ENCODE data around the gene BBS9.
A peak's percentile ranks its signal among the peaks of the same experiment; 100 is the strongest.
"Not testable (repeated sequence)": the region's sequence is repeated elsewhere in the genome, so short reads cannot be mapped to it uniquely, and the experiment has no call there.

The BBS9 gene

DNA sequence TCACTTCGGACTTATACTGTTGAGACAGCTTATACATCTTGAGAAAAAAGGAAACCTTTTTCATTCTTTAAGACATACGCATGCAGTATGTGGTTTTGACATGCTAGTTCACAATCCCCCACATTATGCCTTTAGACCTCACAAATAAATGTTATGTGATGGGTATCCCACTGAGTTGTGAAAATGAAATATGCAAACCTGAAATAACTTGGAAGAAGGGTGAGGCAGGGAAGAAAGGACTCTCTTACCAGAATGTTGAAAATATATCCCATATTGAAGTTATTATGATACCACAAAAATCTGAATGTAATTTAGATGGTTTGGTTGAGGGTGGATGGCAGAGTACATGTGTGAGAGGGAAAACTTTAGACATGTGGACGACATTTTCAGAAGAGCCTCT is 379.8 kb downstream of the BBS9 start:
- DNase-seq = no peak

DNA sequence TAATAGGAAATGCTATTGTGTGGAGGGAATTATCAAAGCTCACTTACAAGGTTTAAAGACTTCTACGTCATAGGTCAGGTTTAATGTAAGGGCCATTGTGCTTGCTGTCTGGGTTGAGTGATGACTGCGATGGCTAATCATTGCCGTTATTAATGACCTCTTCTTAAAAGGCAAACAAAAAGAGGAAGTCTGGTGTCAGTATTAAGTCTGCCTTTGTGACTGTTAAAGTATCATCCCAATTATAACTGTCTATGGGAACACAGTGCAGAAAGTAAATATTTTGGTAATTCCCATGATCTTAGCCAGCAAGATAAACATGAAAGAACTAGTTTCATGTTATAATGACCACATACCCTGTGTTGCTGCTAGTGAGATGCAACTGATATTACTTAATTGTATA is 382.4 kb downstream of the BBS9 start:
- no peak for DNase-seq

DNA sequence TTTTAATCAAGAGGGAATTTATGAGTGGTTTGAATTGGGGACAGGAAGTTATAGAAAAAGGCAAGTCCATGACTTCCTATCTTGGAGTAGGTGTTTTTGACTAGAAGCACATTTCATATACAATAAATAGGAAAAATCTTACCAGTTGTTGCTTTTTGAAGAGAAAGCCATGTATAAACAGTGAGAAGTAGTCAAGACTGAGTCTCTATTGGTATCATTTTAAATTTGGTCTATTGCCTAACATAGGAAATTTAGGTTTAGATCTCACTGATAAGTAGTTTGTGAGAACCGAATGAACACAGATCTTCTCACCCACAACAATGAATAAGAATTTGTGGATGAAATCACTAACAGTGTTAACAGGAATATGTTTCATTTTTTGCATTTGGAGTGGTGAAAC is 387.2 kb downstream of the BBS9 start:
- DNase-seq = no peak

DNA sequence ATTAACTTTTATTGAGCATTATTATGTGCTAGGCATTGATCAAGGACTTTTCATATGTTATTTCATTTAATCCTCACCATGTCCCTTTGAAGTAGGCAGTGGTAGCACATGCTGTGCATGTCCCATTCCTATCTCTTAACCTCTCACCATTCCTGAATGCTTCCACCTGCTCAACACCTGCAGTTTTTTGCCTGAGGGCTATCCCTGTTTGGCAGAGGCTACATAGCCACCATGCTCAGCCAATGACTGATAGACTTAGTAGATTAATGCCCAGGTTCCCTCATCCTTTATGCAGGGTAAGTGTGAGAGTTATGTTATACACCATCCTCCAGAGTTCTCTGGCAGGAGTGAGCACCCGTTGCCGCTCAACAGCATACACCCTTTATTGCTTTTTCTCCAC is 387.8 kb downstream of the BBS9 start:
- DNase-seq = no peak

DNA sequence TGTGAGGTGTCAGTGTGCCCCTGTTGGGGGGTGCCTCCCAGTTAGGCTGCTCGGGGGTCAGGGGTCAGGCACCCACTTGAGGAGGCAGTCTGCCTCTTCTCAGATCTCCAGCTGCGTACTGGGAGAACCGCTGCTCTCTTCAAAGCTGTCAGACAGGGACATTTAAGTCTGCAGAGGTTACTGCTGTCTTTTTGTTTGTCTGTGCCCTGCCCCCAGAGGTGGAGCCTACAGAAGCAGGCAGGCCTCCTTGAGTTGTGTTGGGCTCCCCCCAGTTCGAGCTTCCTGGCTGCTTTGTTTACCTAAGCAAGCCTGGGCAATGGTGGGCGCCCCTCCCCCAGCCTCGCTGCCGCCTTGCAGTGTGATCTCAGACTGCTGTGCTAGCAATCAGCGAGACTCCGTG is 397.6 kb downstream of the BBS9 start:
- DNase-seq = peak; percentile 5 to 53

DNA sequence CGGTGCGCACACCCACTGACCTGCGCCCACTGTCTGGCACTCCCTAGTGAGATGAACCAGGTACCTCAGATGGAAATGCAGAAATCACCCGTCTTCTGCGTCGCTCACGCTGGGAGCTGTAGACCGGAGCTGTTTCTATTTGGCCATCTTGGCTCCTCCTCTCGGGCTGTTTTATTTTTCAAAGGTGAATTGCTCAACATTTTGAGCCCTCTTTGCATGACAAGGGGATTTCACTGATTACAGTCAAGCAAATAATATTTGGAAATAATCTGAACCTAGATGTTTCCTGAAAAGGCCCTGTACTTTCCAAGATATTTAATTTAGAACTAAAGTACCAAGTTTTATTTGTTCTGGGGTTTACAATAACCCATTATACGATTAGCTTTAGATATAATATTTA is 398.2 kb downstream of the BBS9 start:
- not testable (repeated sequence) for DNase-seq

DNA sequence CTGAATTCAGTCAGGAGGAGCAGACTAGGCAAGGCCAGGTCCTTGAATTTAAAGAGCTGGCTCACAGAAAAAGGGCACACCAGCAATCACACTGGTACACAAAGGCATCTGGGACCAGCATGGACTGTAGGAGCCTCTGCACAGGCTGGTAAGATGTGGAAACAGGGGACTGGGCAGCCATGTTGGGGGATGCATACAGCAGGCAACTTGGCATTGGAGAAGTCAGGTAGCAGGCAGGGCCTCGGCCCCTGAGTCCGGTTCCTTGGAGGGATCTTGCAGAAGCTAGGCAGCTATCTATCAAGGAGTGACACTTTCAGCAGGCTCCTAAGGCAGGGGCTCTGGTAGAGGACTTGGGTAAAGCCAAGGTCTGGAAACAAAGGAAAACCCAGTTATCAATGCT is 399.7 kb downstream of the BBS9 start:
- no peak for DNase-seq

DNA sequence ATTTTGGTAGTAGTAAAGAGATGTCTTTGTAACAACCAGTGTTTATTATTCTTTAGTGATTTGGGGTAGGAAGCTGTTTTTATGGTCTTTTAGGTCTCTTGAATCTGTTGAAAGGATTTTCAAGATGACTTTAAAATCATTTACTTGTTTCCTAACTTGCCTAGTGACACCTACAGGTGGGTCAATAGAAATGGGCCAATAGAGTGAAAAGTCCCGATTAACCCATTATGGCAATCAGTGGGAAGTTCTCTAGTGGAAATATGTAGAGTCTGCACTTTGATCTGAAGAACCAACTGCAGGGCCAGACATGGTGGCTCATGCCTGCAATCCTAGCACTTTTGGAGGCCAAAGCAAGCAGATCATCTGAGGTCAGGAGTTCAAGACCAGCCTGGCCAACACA is 401.3 kb downstream of the BBS9 start:
- no peak for DNase-seq

DNA sequence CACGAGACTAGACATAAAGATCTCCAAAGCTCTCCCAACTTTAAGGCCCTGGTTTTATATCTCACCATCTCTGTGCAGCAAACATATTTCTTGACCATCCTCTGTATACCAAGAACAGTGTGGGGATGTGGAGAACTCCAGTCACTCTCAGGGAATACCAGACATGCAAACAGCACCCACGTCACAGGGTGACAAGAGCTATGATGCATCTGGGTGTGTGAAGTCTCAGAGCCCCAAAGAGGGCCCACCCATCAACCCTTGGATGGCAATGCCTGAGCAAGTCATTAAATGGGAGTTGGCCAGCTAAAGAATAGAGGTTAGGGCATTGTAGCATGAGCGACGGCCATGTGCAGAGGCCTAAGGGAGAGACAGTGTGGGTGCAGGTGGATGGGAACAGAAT is 402.5 kb downstream of the BBS9 start:
- DNase-seq = no peak

DNA sequence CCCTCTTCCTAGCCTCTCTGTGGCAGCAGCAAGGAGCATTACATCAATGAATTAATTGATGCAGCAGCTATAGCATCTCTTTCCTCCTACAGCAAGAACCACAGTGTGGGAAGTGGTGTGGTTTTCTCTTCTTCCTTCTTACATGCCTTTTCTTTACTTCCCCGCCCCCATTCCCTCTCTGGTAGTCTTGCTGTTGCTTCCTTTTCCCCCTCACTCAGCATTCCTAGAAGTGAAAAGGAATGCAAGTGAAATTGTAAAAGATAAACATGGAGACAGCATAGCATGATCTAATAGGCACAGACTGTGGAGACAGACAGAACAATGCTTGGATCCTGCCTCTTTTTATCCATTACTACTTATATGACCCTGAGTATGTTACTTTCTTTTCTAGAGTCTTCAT is 405.5 kb downstream of the BBS9 start:
- DNase-seq = no peak

DNA sequence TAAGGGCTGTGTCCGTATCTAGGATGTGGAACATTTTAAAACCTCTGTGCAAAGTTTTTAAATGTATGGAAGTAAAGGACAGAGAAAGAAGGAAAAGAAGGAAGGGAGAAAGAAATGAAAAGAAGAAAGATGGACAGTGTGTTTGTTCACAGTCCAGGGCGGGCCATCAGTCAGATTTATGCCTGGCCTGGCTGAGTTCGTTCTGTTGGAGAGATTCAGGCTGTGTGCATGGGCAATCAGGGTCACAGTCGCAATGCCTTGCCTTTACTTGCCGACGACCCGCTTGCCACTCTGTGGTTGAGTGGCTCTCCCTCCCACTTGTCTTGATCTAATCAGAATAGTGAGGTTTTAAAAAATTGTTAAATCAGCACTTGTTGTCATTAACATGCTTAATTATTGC is 406.6 kb downstream of the BBS9 start:
- DNase-seq = no peak

DNA sequence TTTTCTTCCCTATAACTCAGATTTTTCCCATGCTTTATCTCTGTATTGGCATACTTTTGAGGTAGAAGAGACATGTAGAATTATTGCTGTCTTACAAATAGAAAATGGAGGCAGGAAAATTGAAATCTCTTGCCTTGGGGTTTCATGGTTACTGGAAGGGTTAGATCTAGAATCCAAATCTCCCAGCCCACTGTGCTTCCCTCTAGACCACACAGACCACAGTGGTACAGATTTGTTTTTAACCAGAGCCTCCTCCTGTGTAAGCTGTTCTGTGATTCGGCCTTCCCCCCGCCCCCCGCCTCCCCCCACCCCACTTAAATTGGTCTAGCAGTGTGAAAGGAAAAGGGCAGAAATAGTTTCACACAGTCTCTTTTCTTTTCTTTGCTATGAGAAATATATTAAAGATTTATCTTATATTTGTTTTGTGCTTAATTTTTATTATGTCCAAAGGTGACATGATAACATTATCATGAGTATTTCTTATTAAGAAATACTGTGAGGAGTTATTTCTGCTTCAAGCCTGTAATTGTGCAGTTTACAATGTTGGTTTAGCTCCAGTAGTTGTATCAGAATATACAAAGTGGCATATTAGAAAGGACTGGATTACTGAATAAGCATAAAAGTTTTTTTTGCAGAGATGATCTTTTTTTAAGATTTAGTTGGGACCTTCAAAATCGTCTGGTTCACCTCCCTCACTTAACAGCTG is 407.2 kb downstream of the BBS9 start:
- no peak for DNase-seq

DNA sequence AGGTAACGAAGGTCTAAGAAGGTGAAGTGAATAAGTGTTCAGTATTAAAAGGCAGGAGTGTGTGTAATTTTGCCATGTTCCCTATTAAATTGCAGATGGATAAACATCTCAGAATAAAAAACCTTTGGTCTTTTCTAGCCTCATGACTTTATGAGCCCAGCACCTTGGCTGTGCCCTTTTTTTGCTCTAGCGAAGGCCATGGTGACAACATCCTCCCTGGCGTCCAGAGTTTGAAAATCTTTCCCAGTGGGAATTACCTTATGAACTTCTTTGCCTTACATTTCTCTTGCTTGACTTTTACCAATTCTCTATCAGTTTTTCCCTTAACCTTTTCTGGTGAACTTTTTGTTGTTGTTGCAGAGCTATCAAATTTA is 407.7 kb downstream of the BBS9 start:
- DNase-seq = no peak

DNA sequence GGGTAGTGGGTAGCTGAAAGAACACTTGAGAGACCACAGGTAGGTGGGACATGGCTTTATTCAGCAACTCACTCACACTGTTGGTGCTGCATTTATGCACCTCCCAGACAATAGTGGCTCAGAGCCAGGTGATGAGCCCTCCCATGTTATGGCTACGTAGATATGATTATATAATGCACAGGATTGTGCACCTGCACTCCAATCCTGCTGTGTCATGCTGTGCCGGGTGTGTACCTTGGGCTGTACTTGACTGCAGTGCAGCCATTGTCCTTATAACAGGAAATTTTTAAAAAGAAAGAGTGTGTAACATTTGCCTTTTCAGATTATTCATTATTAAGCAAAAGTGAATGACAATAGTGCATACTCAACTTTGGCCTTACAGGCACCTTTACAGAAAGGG is 409.8 kb downstream of the BBS9 start:
- no peak for DNase-seq

DNA sequence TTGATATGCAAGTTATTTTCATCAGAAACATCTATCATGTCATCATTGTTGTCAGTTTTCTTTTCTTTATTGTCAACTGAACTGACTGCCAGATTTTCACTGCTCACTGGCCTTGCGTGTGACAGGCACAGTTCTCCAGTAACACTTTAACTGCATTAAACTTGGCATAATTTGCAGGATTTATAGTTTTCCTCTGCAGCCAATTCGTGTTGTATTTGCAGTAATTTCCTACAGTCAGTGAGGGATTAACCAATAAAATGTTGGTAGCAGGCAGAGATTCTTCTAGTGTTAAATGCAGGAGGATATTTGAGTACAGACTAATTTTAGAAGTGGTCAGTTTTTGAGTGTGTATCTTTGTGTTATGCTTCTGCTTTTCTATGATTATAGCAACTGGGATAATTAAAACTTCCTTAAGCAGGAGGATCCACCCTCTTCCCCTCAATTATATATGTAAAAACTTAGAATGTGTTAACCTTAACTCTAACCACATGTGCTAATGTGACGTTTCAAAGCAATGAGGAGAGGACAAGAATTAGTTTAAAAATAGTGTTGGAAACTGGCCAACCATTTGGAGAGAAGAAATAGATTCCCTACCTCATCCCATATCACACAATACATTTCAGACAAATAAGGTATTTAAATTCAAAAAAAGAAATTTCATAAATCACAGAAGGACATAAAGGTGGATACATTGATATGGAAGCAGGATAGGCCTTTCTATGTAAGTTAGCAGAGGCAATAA is 410.5 kb downstream of the BBS9 start:
- DNase-seq = no peak

DNA sequence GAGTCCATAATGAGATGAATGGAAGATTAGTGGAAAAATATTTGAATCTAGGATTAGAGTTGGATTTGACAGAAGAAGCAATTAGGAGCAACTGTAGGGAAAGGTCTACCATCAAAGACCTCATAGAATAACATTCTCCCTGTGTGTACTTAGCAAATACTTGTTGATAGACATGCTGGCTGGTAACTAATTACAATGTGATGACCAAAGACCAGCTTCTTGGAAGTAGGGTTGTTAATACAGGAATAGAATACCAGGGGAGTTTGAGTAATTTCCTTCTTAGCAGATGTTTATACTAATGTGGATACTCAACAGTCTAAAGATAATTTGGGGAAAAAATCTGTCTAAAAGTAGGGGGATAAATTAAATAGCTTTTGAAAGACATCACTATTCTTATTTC is 418.5 kb downstream of the BBS9 start:
- DNase-seq = no peak

DNA sequence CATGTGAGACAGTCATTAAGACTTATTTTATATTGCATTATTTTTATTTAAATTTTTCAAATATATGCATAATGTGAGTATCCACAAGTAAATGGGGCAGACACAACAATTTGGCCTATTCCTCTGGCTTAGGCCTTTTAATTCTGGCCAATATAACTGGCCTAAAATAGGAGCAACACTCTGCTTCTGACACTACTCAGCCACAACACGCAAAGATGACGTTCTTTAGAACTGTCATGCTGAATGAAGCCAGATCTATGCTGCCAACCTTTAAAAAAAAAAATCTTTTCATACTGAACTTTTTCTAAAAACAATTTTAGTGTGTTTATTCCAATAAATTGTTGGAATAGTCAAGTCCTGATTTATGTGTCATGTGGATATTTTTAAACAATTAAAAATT is 421.0 kb downstream of the BBS9 start:
- DNase-seq = no peak

DNA sequence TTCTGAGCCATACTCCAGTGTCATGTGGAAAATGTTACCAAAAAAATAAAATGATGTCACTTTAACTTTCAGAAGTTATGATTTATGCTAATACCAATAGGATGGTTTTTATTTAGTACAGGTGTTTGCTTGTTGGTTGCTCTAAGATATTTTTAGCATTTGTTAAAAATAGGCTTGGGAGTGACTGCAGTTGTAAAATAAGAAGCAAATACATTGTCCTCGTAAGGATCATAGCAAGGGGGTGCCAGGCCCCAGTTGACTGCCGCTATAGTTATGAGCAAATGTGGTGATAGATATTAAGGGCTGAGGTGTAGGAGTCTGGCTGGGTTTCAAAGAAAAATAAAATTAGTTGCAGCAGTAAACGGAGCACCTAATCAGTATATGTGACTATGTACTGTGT is 421.6 kb downstream of the BBS9 start:
- no peak for DNase-seq

DNA sequence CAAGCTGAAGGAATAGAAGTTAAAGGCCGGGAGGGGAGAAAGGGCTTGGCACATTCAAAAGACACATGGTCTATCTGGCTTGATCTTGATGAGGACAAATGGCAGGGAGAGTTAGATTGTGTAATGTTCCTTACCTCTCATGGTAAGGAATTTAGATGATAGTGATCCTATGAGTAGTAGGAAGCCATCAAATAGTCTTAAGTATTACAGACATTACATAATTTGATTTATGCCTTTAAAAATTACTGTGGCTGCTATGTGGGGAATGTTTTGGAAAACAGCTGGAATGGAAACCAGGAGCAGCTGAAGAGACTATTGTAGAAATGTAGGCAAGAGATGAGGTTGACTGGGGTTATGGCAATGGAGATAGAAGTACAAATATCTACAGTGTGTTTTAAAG is 424.7 kb downstream of the BBS9 start:
- DNase-seq = no peak

DNA sequence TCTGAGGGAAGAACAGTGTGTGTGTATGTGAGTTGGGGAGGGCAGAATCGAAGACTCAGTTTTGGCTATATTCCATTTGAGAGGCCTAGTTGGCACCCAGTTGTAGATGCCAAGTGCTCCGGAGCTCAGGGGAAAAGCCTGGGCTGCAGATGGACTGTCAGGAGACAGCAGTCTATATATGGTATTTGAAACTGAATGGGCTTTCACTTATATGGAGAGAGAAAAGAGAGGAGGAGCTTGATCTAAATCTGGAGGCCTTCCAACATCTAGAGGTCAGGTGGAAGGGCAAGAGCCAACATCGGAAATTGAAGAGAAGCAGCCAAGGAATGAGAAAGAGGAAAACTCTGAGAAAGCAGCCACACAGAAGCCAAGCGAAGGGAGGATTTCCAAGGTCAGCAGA is 425.2 kb downstream of the BBS9 start:
- no peak for DNase-seq

DNA sequence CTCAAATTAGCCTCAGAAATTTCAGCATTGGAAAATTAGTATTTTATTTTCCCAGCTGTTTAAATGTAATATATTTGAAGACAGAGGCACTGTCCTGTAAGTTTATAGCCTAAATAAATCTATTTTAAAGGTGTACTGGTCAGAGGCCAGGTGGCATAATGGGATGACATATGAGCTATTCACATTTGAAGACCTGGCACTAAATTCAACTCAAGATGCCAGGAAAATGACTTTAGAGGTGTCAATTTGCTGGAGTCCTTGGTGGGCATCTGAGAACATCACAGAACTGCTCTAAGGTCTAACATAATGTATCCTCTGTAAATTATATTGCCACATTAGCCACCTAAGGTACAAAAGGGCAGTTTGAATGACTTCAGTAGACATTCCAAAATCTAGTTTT is 427.1 kb downstream of the BBS9 start:
- DNase-seq = no peak

DNA sequence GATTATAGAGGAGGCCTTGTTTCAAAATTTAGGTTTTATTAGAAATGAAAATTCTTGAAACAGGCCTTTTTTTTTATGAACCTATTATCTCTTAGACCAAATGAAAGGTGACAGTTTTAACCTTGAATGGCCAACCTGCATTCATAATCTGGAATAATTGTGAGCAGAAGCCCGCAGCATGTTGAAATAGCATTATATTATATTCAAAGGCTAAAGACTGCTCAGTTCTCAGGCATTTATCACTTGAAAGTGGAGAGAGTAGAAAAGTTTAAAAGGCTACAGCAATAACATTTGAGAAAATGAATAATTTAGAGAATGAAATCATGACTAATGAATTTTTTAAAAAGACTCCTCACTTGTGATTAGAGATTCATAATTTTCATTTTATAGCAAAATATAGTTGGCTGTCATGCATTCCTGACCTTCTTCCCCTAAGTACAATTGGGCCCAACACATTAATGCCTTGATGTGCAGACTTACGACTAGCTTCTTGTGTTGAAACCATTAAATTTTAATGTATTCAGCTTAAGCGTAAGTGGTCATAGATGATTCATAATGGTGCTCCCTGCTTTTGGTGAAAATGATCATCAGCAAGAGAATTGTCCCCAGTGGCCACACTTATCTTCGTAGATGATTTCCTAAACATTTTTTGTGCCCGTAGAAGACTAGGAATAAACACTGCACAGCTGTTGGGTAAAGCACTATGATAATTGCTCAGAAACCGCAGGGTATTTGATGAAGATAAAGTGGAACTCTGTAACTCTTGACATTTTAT is 429.4 kb downstream of the BBS9 start:
- DNase-seq = no peak

DNA sequence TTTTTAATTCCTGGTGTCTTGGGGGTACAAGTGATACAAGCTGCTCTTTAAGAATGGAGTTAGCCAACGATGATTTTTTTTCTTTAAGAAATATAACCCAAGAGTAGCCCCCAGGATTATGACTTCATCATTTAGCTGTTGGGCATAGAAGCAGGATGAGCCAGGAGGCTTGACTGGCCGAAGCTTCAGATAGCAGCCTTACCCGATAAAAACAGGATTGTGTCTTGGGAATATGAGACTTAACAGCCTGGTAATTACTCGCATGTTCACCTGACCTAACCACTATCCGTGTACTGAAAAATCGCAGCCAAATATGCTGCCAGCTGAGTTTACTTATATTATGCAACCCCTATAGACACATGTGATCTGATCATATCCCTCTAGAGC is 430.0 kb downstream of the BBS9 start:
- no peak for DNase-seq

DNA sequence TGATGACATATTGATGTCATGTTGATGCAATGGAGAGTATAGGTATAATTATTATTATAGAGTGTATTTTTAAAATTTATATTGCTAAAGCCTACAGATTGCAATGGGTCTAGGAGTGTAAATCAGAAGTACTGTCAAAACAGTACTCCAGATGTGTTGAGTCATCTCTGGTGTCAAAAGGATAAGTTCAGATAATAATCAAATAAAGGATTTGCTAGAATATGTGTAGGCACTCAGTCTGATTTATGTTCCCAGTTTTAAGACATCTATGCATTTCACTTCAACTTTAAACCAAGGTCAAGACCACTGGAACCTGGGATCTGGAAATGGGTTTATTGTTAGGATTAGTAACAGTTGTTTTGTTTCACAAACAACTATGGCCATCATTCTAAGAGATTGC is 433.6 kb downstream of the BBS9 start:
- DNase-seq = no peak

Data from NCI-H526 (cell line).